ENCODE results near the gene ANO7. TPM values are rescaled to one million over a fixed set of nuclear protein-coding genes. Genes with fewer than 3 reads are reported as not detected.

Gene ANO7
- 1.6 TPM for total RNA-seq

GRCh38 chr2:241188361-241189092 lies at the start of gene ANO7:
TSS of gene ANO7 (plus strand) at chr2:241188677. CDS start at chr2:241190064, 1,387 bp downstream.

GRCh38 chr2:241148891-241149674 lies 39.4 kb upstream of the ANO7 start, which contains the start of gene PASK:
TSS of gene PASK (minus strand) at chr2:241149472. CDS start at chr2:241143032, 6,440 bp downstream.

GRCh38 chr2:241149925-241150659 lies 38.4 kb upstream of the ANO7 start, which contains the start of gene PPP1R7:
TSS of gene PPP1R7 (plus strand) at chr2:241150467. CDS start at chr2:241150496, 29 bp downstream.

Other genes with a start within 250 kb of the ANO7 start
- 35.0 TPM for gene SNED1, start 190.1 kb upstream of the ANO7 start, total RNA-seq
- gene MTERF4, start 86.4 kb upstream of the ANO7 start, total RNA-seq = 48.5 TPM
- 12.3 TPM for gene PASK, start 39.2 kb upstream of the ANO7 start, total RNA-seq
- 24.2 TPM for gene PPP1R7, start 38.2 kb upstream of the ANO7 start, total RNA-seq
- 488 TPM for gene HDLBP, start 127.0 kb downstream of the ANO7 start, total RNA-seq
- 377 TPM for gene SEPTIN2, start 127.2 kb downstream of the ANO7 start, total RNA-seq
- gene FARP2, start 167.6 kb downstream of the ANO7 start, total RNA-seq = 69.4 TPM